Stimulated activated CD8-positive, alpha-beta memory T cell treated with anti-CD3 and anti-CD28 coated beads, Interleukin-12 subunit alpha, Interleukin-12 subunit beta, amount 100 ng/mL, for 24 hours (primary cell): Measurements from ENCODE around the gene STX3.
"Not testable (repeated sequence)": the region's sequence is repeated elsewhere in the genome, so short reads cannot be mapped to it uniquely, and the experiment has no call there.

ENCODE experiments used
- DNase-seq: peaks from one replicate; pipeline ENCODE4 v3.0.0-alpha.2; 2020; ENCODE audit errors: extremely low read depth

Gene STX3

GRCh38 chr11:59787816-59788215, 32.6 kb downstream of the STX3 start:
- DNase-seq, result no peak

- DNase-seq, result no peak
These were observed 36.5 kb downstream of the STX3 start for GRCh38 chr11:59791639-59792038.

GRCh38 chr11:59792507-59792906, 37.3 kb downstream of the STX3 start:
- no peak for DNase-seq

GRCh38 chr11:59794417-59794816, 39.2 kb downstream of the STX3 start:
- DNase-seq, result no peak

DNA sequence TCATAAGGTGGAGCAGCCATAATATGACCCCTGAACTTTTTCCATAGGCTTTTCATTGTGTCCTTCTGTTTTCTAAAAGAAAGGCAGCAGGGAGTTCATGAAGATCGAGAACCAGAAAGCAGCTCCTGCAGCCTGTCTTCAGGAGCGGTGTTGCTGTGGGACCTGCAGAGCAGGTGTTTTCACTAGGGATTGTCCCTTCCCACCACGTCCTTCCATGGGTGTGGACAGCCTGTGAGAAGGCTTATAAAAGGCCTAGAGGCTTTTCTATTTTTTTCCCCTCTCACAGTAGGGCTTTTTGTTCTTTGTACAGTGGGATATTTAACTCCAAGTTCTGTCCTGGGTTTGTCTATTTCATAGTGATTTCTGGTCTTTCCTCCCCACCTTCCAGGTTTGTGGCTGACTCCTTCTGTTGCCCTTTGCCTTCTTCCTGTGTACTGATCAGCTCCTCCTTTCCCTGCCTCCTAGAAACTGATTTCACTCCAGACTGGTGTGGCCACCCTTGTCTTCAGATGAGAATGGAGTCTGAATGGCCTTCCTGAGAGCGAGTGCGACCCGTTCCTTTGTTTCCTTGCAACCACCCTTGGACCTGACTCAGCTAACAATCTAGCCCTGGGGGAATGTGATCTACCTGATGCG, 45.3 kb downstream of the STX3 start:
- DNase-seq, result no peak

- no peak for DNase-seq
These were observed 46.1 kb downstream of the STX3 start for GRCh38 chr11:59801160-59801706.

DNA sequence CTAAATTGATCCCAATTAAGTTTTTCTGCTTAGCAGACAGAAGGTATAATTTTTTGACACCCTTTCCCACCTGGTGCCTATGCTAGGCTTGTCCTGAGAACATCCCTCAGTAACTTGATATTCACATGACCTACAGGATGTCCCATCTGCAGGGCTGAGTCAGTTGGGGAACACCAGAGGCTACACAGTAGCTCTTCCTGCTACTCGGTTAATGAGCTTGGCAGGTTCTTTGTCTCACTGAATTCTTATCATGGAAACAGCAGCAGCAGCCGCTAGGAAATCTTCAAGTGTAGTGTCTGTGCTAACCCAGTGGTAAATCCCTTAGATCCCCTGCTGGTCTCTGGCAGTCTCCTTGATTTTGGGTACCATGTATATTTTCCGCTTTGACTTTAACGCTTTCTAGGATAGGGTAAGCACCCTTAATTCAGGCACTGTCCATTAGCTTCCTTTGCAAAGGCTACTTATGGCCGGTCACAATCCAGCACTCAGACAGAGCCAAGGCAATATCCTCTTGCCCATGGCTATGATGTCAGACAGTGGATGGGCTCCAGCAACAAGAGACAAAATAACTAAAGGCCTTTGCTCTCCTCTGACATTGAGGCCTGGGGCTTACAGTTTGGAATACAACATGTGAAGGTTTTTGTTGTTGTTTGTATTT, 46.9 kb downstream of the STX3 start:
- DNase-seq, result no peak

DNA sequence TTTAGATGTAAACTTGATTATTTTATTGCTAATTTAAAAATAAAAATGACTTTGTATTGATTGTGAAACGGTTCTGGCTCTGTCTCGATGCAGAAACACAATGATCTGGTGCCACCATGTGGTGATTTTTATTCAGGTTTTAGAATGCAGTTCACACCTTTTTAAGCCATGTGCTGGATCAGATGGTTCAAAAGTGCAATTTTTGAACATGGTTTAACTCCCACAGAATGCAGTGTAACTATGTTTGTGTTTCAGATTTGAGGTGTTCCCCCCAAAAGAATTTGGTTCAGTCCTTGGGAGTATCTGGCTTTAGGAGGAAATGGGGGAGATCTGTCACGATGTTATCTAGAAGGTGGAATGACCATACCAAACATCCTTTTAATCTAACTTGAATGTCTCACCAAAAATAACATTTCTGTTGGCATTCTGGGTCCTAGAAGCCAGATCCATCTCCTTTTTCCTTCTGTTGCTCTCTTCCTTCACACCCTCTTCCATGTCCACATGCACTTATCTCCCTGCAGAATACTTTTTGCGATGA, 47.5 kb downstream of the STX3 start:
- no peak for DNase-seq

- no peak for DNase-seq
These were observed 48.9 kb downstream of the STX3 start for GRCh38 chr11:59804061-59804460.

- DNase-seq, result no peak
These were observed 52.0 kb downstream of the STX3 start for GRCh38 chr11:59807047-59807610.

DNA sequence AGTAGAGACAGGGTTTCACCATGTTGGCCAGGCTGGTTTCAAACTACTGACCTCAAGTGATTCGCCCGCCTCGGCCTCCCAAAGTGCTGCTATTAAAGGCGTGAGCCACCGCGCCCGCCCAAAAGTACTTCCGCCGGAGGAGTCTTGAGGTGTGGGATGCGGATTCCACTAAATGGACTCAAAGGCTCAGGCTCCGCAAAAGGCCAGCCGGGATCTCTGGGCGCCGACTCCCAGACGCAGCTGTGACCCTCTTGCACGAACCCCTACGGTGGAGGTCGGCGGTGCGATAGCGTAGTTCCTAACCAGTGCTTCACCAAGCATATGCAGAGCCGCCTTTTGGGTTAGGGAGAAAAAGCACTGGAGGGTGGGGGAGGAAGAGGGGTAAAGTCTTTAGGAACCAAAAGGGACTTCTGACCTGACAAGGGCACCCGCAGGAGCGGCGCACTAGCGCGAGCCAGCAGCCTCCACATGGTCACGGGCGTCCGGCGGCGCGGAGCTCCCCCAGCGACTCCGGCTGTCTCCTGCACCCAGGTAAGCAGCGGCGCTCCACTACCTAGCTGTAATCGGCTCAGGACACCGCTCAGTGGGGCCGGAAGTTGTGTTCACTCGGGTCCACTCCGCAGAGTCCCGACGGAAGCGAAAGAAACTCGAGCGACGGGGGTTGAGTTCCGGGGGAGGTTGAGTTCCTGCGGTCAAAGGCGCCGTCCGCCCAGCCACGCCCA, 55.2 kb downstream of the STX3 start, which contains the start of gene MRPL16:
TSS of gene MRPL16 (minus strand) at position 590 of the 722 bp plus-strand sequence. CDS start at position 470, 120 bp downstream.
- peak; percentile 70 for DNase-seq

DNA sequence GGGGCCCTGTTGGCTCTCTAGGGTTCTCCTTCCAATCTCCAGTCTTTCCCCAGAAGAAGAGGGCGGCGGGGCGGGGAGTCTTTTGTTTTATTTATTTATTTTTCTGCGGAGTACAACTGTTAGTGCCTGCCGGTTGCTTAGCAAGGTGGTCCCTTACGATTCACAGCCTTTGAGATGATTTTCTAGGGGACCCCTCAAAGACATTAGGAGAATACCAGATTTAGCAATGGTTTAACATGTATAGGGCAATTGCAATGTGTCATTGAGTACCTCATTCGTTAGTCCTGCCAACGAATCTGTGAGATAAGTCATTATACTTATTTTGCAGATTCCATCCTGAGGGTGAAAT, 55.7 kb downstream of the STX3 start:
- no peak for DNase-seq

GRCh38 chr11:59812220-59812619, 57.0 kb downstream of the STX3 start:
- DNase-seq, result no peak

GRCh38 chr11:59813364-59813763, 58.2 kb downstream of the STX3 start:
- no peak for DNase-seq

- DNase-seq, result no peak
These were observed 58.8 kb downstream of the STX3 start for GRCh38 chr11:59814021-59814420.

GRCh38 chr11:59815754-59816153, 60.6 kb downstream of the STX3 start:
- DNase-seq, result no peak

GRCh38 chr11:59816434-59816833, 61.3 kb downstream of the STX3 start:
- DNase-seq, result not testable (repeated sequence)

GRCh38 chr11:59818572-59818971, 63.4 kb downstream of the STX3 start:
- no peak for DNase-seq

- no peak for DNase-seq
These were observed 67.9 kb downstream of the STX3 start for GRCh38 chr11:59822989-59823566.

DNA sequence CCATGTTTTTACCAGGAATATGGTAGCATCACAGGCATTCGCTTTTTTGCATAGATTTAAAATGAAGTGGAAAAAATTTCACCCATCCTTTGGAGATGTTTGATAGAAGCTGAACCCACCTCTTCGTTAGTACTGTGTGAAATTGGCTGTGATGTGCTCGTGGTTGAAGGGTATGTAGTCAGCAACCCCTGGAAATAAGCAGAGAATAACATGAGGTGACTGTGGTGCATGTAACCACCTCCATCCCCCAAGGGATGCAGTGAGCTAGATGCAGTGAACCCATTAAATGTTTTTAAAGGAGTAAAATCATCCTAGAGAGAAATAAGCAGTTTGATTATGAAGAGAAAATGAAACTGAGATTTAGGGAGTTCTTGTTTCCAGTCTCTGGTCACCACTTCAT, 74.2 kb downstream of the STX3 start:
- no peak for DNase-seq

DNA sequence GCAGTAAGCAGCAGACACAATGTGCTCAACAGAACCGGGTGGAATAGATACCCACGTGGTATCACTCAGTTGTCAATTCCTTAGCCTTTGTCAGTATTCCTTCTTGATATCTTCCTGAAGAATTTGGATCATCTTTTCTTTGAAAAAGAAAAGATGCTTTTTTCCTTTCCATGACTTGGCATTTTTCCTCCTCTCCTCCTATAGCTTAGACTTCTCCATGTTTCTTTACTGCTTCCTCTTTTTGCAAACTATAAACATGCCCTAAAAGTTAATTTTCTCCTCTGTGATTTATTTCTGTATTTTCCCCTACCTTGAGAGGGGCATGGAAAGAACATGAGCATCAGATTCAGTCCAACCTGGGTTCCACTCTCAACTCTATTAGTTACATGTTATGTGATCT, 78.4 kb downstream of the STX3 start:
- no peak for DNase-seq

DNA sequence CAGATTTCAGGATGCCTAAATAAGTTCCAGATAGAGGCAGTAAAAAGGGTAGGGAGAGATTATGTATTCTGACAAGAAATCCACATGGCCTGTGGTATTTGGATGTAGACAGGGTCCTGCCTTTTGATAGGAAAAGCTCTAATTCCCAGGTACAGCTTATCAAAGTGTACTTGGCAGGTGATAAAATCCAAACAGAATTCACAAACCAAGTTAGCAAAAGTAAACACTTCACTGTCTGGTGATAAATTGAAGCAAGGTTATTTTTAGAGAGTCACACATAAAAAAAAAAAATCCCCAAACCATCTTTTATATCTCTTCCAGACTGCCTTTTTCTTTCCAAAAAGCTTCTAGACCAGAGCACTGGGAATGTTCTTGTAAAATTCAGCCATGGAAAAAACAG, 84.4 kb downstream of the STX3 start:
- no peak for DNase-seq
